ENCODE measurements around the gene ADAMTS18. TPM values are rescaled to one million over a fixed set of nuclear protein-coding genes. Genes with fewer than 3 reads are reported as not detected.
A peak's percentile ranks its signal among the peaks of the same experiment; 100 is the strongest.

ADAMTS18 gene
- total and polyA plus RNA-seq, 2 experiments from 2014 or later = 2.7 to 5.5 TPM

DNA sequence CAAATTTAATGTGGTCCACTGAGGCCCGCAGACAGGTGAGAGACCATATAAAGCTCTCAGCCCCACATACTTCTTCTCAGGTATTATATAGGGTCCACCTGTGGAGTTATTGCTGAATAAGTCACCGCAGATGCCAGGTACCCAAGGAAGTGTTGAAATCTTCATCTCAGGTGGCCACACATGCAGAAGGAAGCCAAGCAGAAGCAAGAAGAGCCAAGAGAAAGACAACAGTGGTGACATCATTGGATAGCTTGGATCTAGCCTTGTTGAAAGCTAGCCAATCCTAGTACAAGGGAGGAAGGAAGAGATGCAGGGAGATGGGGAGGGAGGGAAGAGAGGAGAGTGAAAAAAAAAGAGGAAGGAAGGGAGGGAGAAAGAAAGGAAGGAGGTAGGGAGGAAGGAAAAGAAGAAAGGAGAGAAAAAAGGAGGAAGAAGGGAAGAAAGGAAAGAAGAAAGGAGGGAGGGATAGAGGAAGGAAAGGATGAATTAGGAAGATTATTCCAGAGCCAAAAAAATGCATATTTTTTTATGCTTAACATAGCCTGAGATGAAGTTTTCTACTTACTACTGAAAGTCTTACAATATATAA lies 12.5 kb downstream of the ADAMTS18 start:
- Histone ChIP-seq H4K20me1 (ENCODE audit: insufficient read depth, poor library complexity, severe bottlenecking) (no peaks in the 10 kb centered on the region), H2AFZ (no peak overlapping the region), H3K4me3 (no peak overlapping the region), H3K9me3 (ENCODE audit: low read depth) (no peaks in the 10 kb centered on the region), H3K27me3 (no peaks in the 10 kb centered on the region), H3K4me1 (ENCODE audit: insufficient read depth) (no peaks in the 10 kb centered on the region), H3K79me2 (no peaks in the 10 kb centered on the region), H3K36me3 (replicated peaks; ENCODE audit: insufficient read depth, low read depth) (no peaks in the 10 kb centered on the region), H3K9me2 (replicated peaks; ENCODE audit: insufficient read depth) (no peaks in the 10 kb centered on the region), H3K4me2 (no peak overlapping the region), H3K27ac (no peak overlapping the region)
- TF ChIP-seq, protein P1, sequence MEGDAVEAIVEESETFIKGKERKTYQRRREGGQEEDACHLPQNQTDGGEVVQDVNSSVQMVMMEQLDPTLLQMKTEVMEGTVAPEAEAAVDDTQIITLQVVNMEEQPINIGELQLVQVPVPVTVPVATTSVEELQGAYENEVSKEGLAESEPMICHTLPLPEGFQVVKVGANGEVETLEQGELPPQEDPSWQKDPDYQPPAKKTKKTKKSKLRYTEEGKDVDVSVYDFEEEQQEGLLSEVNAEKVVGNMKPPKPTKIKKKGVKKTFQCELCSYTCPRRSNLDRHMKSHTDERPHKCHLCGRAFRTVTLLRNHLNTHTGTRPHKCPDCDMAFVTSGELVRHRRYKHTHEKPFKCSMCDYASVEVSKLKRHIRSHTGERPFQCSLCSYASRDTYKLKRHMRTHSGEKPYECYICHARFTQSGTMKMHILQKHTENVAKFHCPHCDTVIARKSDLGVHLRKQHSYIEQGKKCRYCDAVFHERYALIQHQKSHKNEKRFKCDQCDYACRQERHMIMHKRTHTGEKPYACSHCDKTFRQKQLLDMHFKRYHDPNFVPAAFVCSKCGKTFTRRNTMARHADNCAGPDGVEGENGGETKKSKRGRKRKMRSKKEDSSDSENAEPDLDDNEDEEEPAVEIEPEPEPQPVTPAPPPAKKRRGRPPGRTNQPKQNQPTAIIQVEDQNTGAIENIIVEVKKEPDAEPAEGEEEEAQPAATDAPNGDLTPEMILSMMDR (IDR thresholded peaks at IDR 0.05; ENCODE audit: poor library complexity) = no peak
- TF ChIP-seq EZH2phosphoT487 (IDR thresholded peaks at IDR 0.05; ENCODE audit: low read depth, severe bottlenecking, unreplicated experiment) (no peak), EZH2 (IDR thresholded peaks at IDR 0.05; ENCODE audit: borderline replicate concordance) (no peak)
- DNase-seq (ENCODE audit: low spot score) = no peak
- WGBS (ENCODE audit: low lambda C conversion rate, missing lambda C conversion rate) = 100% methylated on average over 2 of the region's 2 CpGs

DNA sequence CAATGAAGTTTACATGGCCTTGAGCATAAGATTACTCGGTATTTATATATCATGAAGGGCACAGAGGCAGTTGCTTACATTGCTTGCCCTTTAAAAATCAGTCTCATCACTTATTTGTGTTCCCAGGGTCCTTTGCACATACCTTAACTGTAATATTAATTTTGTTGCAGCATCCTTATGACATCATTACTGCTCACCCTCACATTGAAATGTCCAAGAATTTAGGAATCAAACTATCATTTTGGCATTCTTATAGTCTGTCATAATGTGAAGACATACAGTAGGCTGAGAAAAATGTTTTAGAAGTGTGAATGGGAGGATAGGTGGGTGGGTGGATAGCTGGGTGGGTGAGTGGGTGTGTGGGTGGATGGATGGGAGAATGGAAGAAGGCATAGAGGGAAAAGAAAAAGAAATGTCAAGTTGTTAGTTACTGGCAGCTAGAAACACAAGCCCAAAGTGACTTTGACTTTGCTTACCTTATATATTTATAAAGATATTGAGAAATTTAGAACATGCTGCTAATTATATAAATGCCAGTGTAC lies 17.8 kb downstream of the ADAMTS18 start:
- H2AFZ ChIP-seq = no peak overlapping the region
- no peaks in the 10 kb centered on the region for H3K4me1 ChIP-seq (ENCODE audit: insufficient read depth)
- no peak overlapping the region for H3K4me3 ChIP-seq
- H3K4me2 ChIP-seq = no peak overlapping the region
- no peaks in the 10 kb centered on the region for H3K27me3 ChIP-seq
- no peak for DNase-seq (ENCODE audit: low spot score)
- no peak overlapping the region for H3K27ac ChIP-seq
- H3K9me3 ChIP-seq (ENCODE audit: low read depth) = no peaks in the 10 kb centered on the region
- no peaks in the 10 kb centered on the region for H3K9me2 ChIP-seq (replicated peaks; ENCODE audit: insufficient read depth)
- no peak for TF ChIP-seq EZH2 (IDR thresholded peaks at IDR 0.05; ENCODE audit: borderline replicate concordance)
- TF ChIP-seq, protein P1 (IDR thresholded peaks at IDR 0.05; ENCODE audit: poor library complexity) = no peak
- no peaks in the 10 kb centered on the region for H3K79me2 ChIP-seq
- 88% methylated on average over 1 of the region's 1 CpG for WGBS (ENCODE audit: low lambda C conversion rate, missing lambda C conversion rate)
- no peaks in the 10 kb centered on the region for H3K36me3 ChIP-seq (replicated peaks; ENCODE audit: insufficient read depth, low read depth)
- H4K20me1 ChIP-seq (ENCODE audit: insufficient read depth, poor library complexity, severe bottlenecking) = no peaks in the 10 kb centered on the region

DNA sequence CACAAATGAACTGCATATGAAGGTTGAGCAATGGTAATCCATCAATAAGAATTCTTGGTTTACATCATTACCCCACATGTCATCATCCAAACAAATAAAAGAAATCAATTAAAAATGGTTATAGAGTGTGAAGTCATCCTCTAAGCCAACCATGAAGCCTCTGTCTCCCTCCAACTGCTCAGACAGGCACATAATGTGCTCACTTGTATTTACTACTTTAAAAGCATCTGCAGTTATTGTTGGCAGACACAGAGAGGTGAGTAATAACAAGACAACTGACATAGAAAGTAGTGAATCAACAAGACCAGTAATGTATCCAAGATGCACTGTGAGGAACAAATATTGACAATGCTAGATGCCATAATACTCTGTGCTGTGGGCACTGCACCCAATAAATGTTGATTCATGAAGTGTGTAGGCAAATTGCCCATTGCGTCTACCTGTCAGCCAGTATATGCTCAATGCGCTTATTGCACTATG lies 20.0 kb downstream of the ADAMTS18 start:
- no peak for DNase-seq (ENCODE audit: low spot score)
- no peaks in the 10 kb centered on the region for H3K4me1 ChIP-seq (ENCODE audit: insufficient read depth)
- 68% methylated on average over 2 of the region's 2 CpGs for WGBS (ENCODE audit: low lambda C conversion rate, missing lambda C conversion rate)
- no peaks in the 10 kb centered on the region for H3K9me2 ChIP-seq (replicated peaks; ENCODE audit: insufficient read depth)
- no peak overlapping the region for H3K4me3 ChIP-seq
- H3K4me2 ChIP-seq = no peak overlapping the region
- no peaks in the 10 kb centered on the region for H4K20me1 ChIP-seq (ENCODE audit: insufficient read depth, poor library complexity, severe bottlenecking)
- TF ChIP-seq EZH2 (IDR thresholded peaks at IDR 0.05; ENCODE audit: borderline replicate concordance) = no peak
- peak; percentile 82 for TF ChIP-seq EZH2phosphoT487 (IDR thresholded peaks at IDR 0.05; ENCODE audit: low read depth, severe bottlenecking, unreplicated experiment)
- TF ChIP-seq, protein P1 (IDR thresholded peaks at IDR 0.05; ENCODE audit: poor library complexity) = no peak
- no peak overlapping the region for H2AFZ ChIP-seq
- no peaks in the 10 kb centered on the region for H3K36me3 ChIP-seq (replicated peaks; ENCODE audit: insufficient read depth, low read depth)
- H3K27ac ChIP-seq = no peak overlapping the region
- H3K79me2 ChIP-seq = no peaks in the 10 kb centered on the region
- no peaks in the 10 kb centered on the region for H3K27me3 ChIP-seq
- H3K9me3 ChIP-seq (ENCODE audit: low read depth) = no peaks in the 10 kb centered on the region

Data from hepatocyte (in vitro differentiated cells).